Body of pancreas (tissue), 4 donors: Measurements from ENCODE around the gene SLC13A4.

ENCODE experiments used
- POLR2A ChIP-seq, 3 donors: fragments of 450-650 bp; IDR thresholded peaks; one replicate each; pipeline ENCODE4 v1.6.1; 2016; ENCODE audit warnings: antibody characterized with exemption in 3 of 3, mild to moderate bottlenecking in 2 of 3
- TF ChIP-seq, protein P1 (sequence below), 7 experiments: fragments of 450-650 bp in 4 of 7; fragments of 200-600 bp in 3 of 7; sonication (generic) in 3 of 7; IDR thresholded peaks; one replicate each; pipeline ENCODE4 v1.5.1; 2016 to 2019; ENCODE audit warnings: antibody characterized with exemption in 7 of 7

- TF ChIP-seq, protein P1, sequence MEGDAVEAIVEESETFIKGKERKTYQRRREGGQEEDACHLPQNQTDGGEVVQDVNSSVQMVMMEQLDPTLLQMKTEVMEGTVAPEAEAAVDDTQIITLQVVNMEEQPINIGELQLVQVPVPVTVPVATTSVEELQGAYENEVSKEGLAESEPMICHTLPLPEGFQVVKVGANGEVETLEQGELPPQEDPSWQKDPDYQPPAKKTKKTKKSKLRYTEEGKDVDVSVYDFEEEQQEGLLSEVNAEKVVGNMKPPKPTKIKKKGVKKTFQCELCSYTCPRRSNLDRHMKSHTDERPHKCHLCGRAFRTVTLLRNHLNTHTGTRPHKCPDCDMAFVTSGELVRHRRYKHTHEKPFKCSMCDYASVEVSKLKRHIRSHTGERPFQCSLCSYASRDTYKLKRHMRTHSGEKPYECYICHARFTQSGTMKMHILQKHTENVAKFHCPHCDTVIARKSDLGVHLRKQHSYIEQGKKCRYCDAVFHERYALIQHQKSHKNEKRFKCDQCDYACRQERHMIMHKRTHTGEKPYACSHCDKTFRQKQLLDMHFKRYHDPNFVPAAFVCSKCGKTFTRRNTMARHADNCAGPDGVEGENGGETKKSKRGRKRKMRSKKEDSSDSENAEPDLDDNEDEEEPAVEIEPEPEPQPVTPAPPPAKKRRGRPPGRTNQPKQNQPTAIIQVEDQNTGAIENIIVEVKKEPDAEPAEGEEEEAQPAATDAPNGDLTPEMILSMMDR (IDR thresholded peaks at IDR 0.05), result no peak
- TF ChIP-seq POLR2A (IDR thresholded peaks at IDR 0.05), result no peak
Observed at GRCh38 chr7:135763261-135763660, 35.3 kb upstream of the SLC13A4 start.
